Stimulated activated CD8-positive, alpha-beta memory T cell treated with anti-CD3 and anti-CD28 coated beads, Interleukin-7, amount 100 ng/mL, for 24 hours (primary cell): ENCODE measurements around the gene CCDC186.

Experiments
- DNase-seq: peaks from one replicate; pipeline ENCODE4 v3.0.0-alpha.2; 2020; ENCODE audit warnings: low read depth

Gene CCDC186

GRCh38 chr10:114173921-114174694, at the start of gene CCDC186:
CCDC186 (minus strand) TSS chr10:114174203; CDS start chr10:114163268, 10,935 bp downstream.
- DNase-seq, result peak; percentile 94

GRCh38 chr10:114223066-114223465, 49.1 kb upstream of the CCDC186 start:
- no peak for DNase-seq

DNA sequence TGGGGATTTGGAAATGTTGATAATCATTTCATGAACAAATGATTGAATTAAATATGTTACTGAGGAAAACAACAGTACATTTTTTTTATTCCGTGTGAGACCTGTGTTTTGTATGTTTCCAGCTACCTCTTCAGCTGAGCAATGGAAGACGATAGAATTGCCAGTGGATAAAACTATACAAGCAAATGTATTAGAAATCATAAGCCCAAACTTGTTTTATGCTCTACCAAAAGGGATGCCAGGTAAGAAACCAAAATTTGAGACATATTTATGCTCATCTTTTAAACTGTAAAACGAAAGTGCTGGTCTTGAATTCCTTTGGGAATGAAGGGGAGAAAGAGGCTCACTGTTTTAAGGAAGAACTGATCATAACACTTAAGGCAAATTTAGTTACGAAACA, 47.2 kb upstream of the CCDC186 start:
- DNase-seq, result no peak

- no peak for DNase-seq
Observed at GRCh38 chr10:114220281-114220680, 46.3 kb upstream of the CCDC186 start.

- DNase-seq, result no peak
Observed at GRCh38 chr10:114215033-114215432, 41.0 kb upstream of the CCDC186 start.

DNA sequence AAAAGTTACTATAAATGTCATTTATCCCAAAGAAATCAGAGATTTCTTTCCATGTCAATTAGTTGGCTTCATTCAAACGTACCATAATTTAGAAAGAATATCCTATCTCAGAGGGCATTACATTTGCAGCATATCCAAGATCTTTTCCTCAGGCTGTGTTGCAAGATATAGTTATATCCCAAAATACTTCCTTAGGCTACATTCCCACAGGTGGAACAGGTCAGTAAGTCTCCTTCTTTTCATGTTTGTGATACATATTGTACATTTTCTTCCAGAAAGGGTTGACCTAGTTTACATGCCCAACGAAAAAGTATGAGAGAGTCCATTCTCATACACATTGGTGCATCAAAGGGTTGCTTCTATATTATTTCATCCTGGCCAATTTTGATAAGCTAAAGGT, 38.1 kb upstream of the CCDC186 start:
- no peak for DNase-seq

DNA sequence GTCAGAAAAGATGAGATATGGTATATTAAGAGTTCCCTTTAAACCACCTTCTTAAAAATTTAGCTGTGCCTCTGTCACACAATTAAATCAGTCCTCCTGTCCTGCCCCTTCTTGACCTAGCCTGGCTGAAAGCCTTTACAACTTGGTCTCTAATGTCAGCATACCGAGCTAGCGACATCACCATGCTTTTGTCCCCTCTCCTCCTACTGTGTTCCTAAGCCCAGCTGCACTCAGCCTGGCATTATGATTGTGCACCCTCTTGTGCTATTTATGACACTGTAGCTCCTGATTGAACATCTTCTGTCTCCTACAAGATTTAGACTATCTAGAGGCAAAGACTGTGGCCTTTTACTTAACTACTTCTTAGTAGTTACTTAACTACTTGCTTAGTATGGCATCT, 34.3 kb upstream of the CCDC186 start:
- DNase-seq, result no peak

DNA sequence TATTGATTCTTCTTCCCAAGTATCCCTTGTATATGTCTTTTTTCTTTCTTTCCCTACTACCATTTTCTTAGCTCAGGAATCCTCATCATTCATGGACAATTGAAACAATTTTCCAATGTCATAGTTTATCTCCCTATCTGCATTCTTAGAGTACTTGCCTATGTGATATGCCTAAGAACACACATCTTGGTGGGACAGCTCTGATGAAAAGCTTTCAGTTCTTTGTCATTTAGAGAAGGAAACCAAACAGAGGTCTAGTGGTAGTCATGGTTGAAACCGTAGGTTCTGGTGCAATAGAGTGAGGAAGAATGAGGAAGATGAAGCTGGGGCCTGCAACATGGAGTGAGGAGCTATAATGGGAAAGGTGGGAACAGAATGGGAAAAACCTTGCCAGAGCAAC, 33.3 kb upstream of the CCDC186 start:
- no peak for DNase-seq

DNA sequence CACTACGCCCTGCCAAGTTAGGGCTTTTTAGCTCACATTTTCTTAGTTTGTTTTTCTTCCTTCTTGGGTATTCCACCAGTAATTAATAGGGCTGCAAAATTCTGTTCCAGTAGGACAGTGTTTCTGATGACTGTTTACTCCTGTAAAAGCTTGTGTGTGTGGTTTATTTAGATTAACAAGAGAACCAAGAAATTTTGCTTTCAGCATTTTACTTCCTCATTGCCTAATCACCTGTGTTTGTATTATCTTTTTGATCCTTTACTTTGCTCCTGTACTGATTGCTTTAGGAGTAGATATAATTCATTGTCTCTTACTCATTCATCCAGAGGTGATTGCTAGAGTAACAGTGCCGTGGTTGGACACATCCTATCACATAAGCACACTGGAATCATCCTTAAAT, 32.9 kb upstream of the CCDC186 start:
- no peak for DNase-seq

DNA sequence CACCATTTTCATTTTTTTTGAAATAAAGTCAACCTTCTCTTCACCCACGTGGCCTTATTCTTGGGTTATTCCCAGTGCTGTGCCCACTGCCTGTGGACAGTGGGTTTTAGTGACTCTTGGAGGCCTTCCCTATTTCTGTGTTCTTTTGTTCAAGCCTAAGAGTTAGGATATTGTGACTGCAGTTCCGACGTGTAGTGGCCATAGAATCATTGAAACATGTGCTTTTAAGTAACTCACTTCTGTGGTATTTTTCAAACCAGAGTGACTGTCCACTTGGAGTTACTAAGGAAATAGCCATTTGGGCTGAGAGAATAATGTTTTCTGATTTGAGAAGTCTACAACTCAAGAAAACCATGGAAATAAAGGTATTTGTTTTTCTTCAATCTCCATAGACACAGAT, 28.8 kb upstream of the CCDC186 start:
- no peak for DNase-seq

DNA sequence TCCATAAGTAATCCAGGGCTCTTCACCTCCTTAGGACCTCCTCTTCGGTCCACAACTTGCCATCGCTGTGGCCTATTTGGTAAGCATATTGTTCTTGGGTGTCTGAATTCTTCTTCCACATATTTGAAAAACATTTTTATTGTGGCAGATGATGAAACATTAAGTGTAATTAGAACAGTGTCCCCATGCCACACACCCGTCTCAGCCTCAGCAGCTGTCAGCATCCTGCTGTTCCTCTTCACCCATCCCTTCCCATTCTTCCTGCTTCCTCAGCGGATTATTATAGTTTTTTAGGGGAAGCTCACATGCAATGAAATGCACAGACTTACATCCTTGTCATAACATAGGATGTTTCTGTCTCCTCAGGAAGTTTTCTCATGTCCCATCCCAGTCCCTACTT, 25.2 kb upstream of the CCDC186 start:
- DNase-seq, result no peak

DNA sequence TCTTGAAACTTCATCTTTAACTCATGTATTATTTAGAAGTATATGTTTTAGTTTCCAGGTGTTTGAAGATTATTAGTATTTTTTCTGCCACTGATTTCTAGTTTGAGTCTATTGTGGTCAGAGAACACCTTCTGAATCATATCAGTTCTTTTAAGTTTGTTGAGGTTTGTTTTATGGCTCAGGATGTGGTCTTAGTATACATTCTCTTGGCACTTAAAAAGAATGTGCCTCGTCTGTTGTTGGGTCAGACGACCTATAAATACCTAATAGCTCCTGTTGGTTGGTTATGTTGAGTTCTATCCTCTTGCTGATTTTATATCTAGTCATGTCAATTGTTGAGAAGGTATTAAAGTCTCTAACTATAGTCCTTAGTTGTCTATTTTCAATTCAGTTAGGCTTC, 21.1 kb upstream of the CCDC186 start:
- DNase-seq, result no peak

- no peak for DNase-seq
Observed at GRCh38 chr10:114189700-114190099, 15.7 kb upstream of the CCDC186 start.

DNA sequence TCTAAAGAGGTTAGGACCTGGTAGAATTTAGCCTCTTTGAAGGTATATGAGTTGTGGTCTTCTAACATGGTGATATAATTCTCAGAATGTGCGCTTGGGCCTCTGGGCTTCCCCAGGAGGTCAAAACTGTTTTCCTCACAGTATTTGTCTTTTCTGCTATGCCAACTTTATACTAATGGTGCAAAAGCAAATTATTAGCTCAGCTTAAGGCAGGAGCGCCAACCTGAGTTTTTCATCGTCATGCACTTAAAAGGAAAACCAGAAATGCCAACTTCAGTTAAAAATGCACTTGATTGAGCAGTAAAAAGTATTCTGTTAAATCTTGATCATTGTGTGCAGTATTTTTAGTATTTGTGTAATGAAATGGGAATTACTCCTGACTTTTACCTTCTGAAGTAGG, 14.9 kb upstream of the CCDC186 start:
- no peak for DNase-seq

GRCh38 chr10:114188001-114188400, 14.0 kb upstream of the CCDC186 start:
- DNase-seq, result no peak

DNA sequence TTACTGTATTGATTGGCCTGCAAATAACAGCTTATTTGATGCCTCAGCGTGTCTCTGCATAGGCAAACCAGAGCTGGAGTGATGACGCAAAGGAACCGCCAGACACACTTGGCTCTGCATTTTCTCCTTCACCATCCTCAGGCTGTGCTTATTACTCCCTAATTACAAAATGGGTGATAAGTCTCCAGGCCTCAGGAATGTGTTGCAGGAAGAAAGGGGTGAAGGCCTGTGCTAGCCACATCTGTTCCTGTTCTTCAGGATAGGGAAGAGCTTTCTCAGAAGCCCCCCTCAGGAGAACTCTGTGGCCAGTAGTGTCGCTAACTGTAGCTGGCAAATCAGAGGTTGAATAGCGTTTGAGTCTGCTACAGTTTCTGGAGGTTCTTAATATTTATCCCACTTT, 10.3 kb upstream of the CCDC186 start:
- no peak for DNase-seq

DNA sequence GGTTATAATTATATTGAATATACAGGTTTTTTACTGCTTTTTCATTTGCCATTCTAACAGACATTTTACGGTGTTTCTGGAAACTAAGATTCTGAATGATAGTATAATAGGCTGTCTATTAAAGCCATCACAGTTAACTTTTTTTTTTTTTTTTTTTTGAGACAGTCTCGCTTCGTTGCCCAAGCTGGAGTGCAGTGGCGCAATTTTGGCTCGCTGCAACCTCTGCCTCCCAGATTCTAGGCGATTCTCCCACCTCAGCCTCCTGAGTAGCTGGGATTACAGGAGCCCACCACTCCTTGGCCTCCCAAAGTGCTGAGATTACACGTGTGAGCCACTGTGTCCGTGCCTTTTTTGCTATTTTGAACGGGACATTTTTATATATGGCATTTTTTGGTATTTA, 9.6 kb upstream of the CCDC186 start:
- DNase-seq, result no peak

- DNase-seq, result no peak
Observed at GRCh38 chr10:114181971-114182370, 8.0 kb upstream of the CCDC186 start.

GRCh38 chr10:114180937-114181336, 6.9 kb upstream of the CCDC186 start:
- DNase-seq, result no peak

GRCh38 chr10:114179747-114180146, 5.7 kb upstream of the CCDC186 start:
- DNase-seq, result no peak

- DNase-seq, result no peak
Observed at GRCh38 chr10:114179148-114179547, 5.1 kb upstream of the CCDC186 start, which contains the start of gene TDRD1. TDRD1 (plus strand) TSS chr10:114179353; CDS start chr10:114187832, 8,479 bp downstream.

DNA sequence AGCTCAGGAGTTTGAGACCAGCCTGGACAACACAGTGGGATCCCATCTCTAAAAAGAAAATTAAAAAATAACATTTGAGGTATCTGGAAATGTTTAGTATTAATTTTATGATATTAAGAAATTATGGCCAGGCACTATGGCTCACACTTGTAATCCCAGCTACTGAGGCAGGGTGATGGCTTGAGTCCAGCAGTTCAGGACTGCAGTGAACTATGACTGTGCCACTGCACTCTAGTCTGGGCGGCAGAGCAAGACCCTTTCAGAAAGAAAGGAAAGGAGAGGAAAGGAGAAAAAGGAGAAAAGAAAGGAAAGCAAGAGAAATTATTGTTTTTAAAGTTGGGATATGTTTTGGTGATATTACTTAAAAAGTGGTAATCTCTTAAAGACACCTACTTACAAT, 2.5 kb upstream of the CCDC186 start:
- no peak for DNase-seq

DNA sequence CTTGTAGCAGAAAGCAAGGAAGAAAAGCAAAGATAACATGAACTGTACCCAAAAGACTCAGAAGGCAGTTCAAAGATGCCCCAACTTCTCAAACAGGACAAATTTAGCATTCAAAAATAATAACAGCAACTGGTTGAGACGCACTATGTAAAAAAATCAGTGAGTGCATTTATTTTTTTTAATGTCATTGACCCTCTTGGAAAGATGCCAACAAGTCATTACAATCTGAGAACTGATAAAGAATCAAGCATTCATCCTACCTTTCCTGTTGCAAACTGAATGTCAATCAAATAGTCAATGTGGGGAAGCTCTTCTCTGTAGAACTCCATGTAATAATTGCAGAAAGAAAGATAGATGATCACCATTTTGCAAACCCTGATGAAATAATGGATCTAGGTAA, 1.7 kb upstream of the CCDC186 start:
- DNase-seq, result no peak

DNA sequence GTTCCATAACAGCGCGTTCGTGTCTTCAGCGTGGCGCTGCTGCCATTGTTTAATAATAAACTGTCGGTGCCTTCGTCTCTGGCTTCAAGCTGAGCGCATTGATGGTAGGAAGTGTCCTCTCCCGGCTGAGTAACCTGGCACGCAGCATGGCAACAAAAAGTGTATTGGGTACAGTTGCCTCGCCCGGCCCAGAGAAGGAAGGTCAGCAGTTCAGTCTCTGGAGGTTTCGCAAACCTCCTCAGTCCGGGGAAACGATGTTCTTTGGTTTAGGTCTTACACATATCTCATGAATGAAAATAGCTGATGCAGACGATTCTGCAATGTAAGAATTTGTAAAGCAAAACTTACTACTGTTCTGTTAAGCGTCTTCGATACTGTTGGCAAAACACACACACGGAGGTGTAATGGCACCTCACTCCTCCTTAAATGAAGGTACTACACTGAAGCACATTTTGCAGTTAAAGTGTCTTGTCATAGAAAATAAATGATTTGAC, 739 bp upstream of the CCDC186 start:
- DNase-seq, result no peak
